ENCODE measurements around the gene CAPZA2. TPM values are rescaled to one million over a fixed set of nuclear protein-coding genes. Genes with fewer than 3 reads are reported as not detected.

The CAPZA2 gene
- polyA plus RNA-seq, 1 experiment: 188 TPM

GRCh38 chr7:116963234-116963633 lies 100.8 kb downstream of the CAPZA2 start:
- CTCF ChIA-PET: no interaction called here
- Histone ChIP-seq H3K27me3 (ENCODE audit: control insufficient read depth, insufficient read depth, low read length) (no peaks in the 10 kb centered on the region), H3K27ac (ENCODE audit: low read depth, low read length) (no peak overlapping the region), H3K9me3 (ENCODE audit: control insufficient read depth, insufficient read depth, low read length) (no peaks in the 10 kb centered on the region), H3K4me3 (ENCODE audit: low read depth, low read length) (no peak overlapping the region)
- TF ChIP-seq, protein P1, sequence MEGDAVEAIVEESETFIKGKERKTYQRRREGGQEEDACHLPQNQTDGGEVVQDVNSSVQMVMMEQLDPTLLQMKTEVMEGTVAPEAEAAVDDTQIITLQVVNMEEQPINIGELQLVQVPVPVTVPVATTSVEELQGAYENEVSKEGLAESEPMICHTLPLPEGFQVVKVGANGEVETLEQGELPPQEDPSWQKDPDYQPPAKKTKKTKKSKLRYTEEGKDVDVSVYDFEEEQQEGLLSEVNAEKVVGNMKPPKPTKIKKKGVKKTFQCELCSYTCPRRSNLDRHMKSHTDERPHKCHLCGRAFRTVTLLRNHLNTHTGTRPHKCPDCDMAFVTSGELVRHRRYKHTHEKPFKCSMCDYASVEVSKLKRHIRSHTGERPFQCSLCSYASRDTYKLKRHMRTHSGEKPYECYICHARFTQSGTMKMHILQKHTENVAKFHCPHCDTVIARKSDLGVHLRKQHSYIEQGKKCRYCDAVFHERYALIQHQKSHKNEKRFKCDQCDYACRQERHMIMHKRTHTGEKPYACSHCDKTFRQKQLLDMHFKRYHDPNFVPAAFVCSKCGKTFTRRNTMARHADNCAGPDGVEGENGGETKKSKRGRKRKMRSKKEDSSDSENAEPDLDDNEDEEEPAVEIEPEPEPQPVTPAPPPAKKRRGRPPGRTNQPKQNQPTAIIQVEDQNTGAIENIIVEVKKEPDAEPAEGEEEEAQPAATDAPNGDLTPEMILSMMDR (IDR thresholded peaks at IDR 0.05; ENCODE audit: low read depth, low read length): no peak
- DNase-seq (ENCODE audit: low read depth, low spot score): no peak
- POLR2A ChIA-PET: no interaction called here

DNA sequence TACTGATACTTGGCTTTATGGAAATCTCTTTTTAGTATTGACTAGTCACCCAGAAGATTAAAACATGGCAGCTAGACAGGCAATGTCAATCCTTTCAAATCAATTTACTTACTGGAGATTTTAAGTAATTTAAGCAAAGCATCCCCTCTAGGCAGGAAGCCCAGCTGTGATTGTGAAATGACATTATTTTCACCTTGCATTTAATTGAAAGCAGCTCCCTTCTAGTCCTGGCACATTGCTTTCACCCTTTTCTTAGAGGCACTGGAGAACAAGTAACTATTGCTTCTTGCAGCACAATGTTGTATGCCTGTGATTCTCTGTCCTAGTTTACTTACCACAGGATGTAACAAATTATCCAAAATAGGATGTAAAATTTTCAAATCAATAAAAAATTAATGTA lies 104.2 kb downstream of the CAPZA2 start:
- ChIA-PET POLR2A (no interaction called here), CTCF (no interaction called here)
- no peak for DNase-seq (ENCODE audit: low read depth, low spot score)
- H3K27ac ChIP-seq (ENCODE audit: low read depth, low read length): no peak overlapping the region
- TF ChIP-seq, protein P1 (IDR thresholded peaks at IDR 0.05; ENCODE audit: low read depth, low read length): no peak
- no peaks in the 10 kb centered on the region for H3K27me3 ChIP-seq (ENCODE audit: control insufficient read depth, insufficient read depth, low read length)
- no peak overlapping the region for H3K4me3 ChIP-seq (ENCODE audit: low read depth, low read length)
- no peaks in the 10 kb centered on the region for H3K9me3 ChIP-seq (ENCODE audit: control insufficient read depth, insufficient read depth, low read length)

DNA sequence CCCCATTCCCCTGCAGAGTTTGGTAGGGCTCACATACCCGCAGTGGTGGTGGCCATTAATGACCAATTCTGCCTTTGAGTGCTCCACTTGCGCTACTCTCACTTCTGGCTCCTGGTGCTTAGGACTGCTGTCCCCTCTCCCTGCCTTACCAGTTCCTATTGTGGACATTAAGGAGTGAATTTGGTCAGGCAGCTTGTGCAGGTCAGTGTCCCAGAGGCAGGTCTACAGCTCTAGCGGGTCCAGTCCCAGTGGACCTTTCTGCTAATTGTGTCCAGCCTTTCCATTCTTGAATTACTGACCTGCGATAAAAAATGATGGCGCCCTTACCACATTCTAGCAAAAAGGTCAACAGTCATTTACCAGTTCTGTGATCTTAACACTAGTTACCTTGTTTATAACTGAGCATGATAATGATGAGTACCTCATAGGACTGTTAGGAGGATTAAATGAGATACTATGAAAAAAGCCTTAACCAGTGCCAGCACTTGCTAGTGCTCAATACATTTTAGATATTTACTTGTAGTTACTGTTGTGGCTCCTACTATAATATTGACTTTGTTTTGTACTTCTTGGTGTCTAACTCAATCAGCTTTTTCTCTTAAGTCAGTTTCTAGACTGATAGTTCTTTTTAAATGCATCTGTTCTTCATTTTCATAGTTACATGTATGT lies 105.0 kb downstream of the CAPZA2 start:
- TF ChIP-seq, protein P1 (IDR thresholded peaks at IDR 0.05; ENCODE audit: low read depth, low read length): no peak
- H3K27me3 ChIP-seq (ENCODE audit: control insufficient read depth, insufficient read depth, low read length): no peaks in the 10 kb centered on the region
- H3K4me3 ChIP-seq (ENCODE audit: low read depth, low read length): no peak overlapping the region
- no peaks in the 10 kb centered on the region for H3K9me3 ChIP-seq (ENCODE audit: control insufficient read depth, insufficient read depth, low read length)
- ChIA-PET POLR2A (interaction anchor here (0.7 kb wide), 2 partner anchors 67 to 213 kb away, joined by 3 to 4 read pairs; no protein-coding TSS in a partner anchor), CTCF (interaction anchor here (1.0 to 3.4 kb wide), 2 partner anchors 17 to 21 kb away, joined by 5 to 22 read pairs; no protein-coding TSS in a partner anchor)
- no peak for DNase-seq (ENCODE audit: low read depth, low spot score)
- no peak overlapping the region for H3K27ac ChIP-seq (ENCODE audit: low read depth, low read length)

- TF ChIP-seq, protein P1 (IDR thresholded peaks at IDR 0.05; ENCODE audit: low read depth, low read length): no peak
- no peak overlapping the region for H3K4me3 ChIP-seq (ENCODE audit: low read depth, low read length)
- POLR2A ChIA-PET: interaction anchor here (0.7 kb wide), 2 partner anchors 67 to 212 kb away, joined by 3 to 4 read pairs; no protein-coding TSS in a partner anchor
- no peak overlapping the region for H3K27ac ChIP-seq (ENCODE audit: low read depth, low read length)
- CTCF ChIA-PET: interaction anchor here (1.0 to 3.4 kb wide), 2 partner anchors 17 to 20 kb away, joined by 5 to 22 read pairs; no protein-coding TSS in a partner anchor
- no peak for DNase-seq (ENCODE audit: low read depth, low spot score)
- H3K9me3 ChIP-seq (ENCODE audit: control insufficient read depth, insufficient read depth, low read length): no peaks in the 10 kb centered on the region
- no peaks in the 10 kb centered on the region for H3K27me3 ChIP-seq (ENCODE audit: control insufficient read depth, insufficient read depth, low read length)
Measured at GRCh38 chr7:116967983-116968382, 105.6 kb downstream of the CAPZA2 start.

- no peaks in the 10 kb centered on the region for H3K9me3 ChIP-seq (ENCODE audit: control insufficient read depth, insufficient read depth, low read length)
- ChIA-PET POLR2A (no interaction called here), CTCF (interaction anchor here (3.4 to 3.8 kb wide), 2 partner anchors 16 to 20 kb away, joined by 12 to 22 read pairs; no protein-coding TSS in a partner anchor)
- H3K4me3 ChIP-seq (ENCODE audit: low read depth, low read length): no peak overlapping the region
- TF ChIP-seq, protein P1 (IDR thresholded peaks at IDR 0.05; ENCODE audit: low read depth, low read length): no peak
- no peak for DNase-seq (ENCODE audit: low read depth, low spot score)
- H3K27ac ChIP-seq (ENCODE audit: low read depth, low read length): no peak overlapping the region
- H3K27me3 ChIP-seq (ENCODE audit: control insufficient read depth, insufficient read depth, low read length): no peaks in the 10 kb centered on the region
Measured at GRCh38 chr7:116968631-116969030, 106.2 kb downstream of the CAPZA2 start.
